HepG2 (cell line): ENCODE data around the gene SLC6A4. TPM values are rescaled to one million over a fixed set of nuclear protein-coding genes. Genes with fewer than 3 reads are reported as not detected.

Experiments
- ARID5B ChIP-seq: IDR thresholded peaks from 2 replicates; pipeline ENCODE4 v1.4.0; 2020; ENCODE audit warnings: mild to moderate bottlenecking, missing genetic modification reagents
- DR1 ChIP-seq: sonication (generic); formaldehyde crosslinking; IDR thresholded peaks from 2 replicates; pipeline ENCODE4 v1.8.0; 2021; ENCODE audit warnings: mild to moderate bottlenecking, missing genetic modification reagents, inconsistent platforms
- E2F2 ChIP-seq: sonication (generic); formaldehyde crosslinking; IDR thresholded peaks from 2 replicates; pipeline ENCODE4 v1.4.0; 2020; ENCODE audit warnings: missing genetic modification reagents, borderline replicate concordance
- HMG20B ChIP-seq: conservative IDR thresholded peaks from 2 replicates; pipeline ENCODE4 v1.6.1; 2016; ENCODE audit warnings: missing genetic modification reagents, missing compliant biosample characterization
- NFKB2 ChIP-seq: sonication (generic); formaldehyde crosslinking; IDR thresholded peaks from 2 replicates; pipeline ENCODE4 v1.4.0; 2020; ENCODE audit warnings: missing genetic modification reagents, borderline replicate concordance
- PHF21A ChIP-seq: sonication (generic); formaldehyde crosslinking; IDR thresholded peaks from 2 replicates; pipeline ENCODE4 v1.5.0; 2020; ENCODE audit warnings: mild to moderate bottlenecking, missing genetic modification reagents
- PRDM4 ChIP-seq: sonication (generic); formaldehyde crosslinking; IDR thresholded peaks from 2 replicates; pipeline ENCODE4 v1.9.0; 2021; ENCODE audit warnings: missing genetic modification reagents, borderline replicate concordance
- TAF1 ChIP-seq: sonication (generic); formaldehyde crosslinking; IDR thresholded peaks from 2 replicates; pipeline ENCODE4 v1.4.0; 2020; ENCODE audit warnings: missing genetic modification reagents
- ZFP1 ChIP-seq: IDR thresholded peaks from 2 replicates; pipeline ENCODE4 v1.6.1; 2016
- ZNF251 ChIP-seq: sonication (generic); formaldehyde crosslinking; IDR thresholded peaks from 2 replicates; pipeline ENCODE4 v1.9.0; 2021; ENCODE audit warnings: mild to moderate bottlenecking, missing genetic modification reagents
- ZNF33A ChIP-seq: sonication (generic); formaldehyde crosslinking; IDR thresholded peaks from 2 replicates; pipeline ENCODE4 v1.5.1; 2020; ENCODE audit warnings: missing genetic modification reagents, mild to moderate bottlenecking, moderate library complexity, borderline replicate concordance
- ZNF431 ChIP-seq: sonication (generic); formaldehyde crosslinking; IDR thresholded peaks from 2 replicates; pipeline ENCODE4 v1.9.0; 2022; ENCODE audit warnings: missing genetic modification reagents, low read depth, mild to moderate bottlenecking, borderline replicate concordance
- ZNF567 ChIP-seq: sonication (generic); formaldehyde crosslinking; IDR thresholded peaks from 2 replicates; pipeline ENCODE4 v1.8.1; 2023; ENCODE audit warnings: mild to moderate bottlenecking, missing genetic modification reagents, borderline replicate concordance
- polyA plus RNA-seq, 8 experiments: library from polyadenylated mRNA; depleted of rRNA in 3 of 8; stranded (reverse) in 7 of 8; unstranded in 1 of 8; fragments of >200 nt; fragmentation: Illumina TruSeq in 4 of 8; extraction: Trizol in 4 of 8; gene quantifications; 2 replicates each; pipeline versions ENCODE4 v1.2.1 to v1.2.3, GENCODE V29; 2011 to 2016; ENCODE audit warnings: low read depth in 4 of 8, missing spikeins in 1 of 8, mixed read lengths in 1 of 8; ENCODE audit not compliant: insufficient read depth in 1 of 8
- total RNA-seq, 5 experiments: library from RNA; depleted of rRNA; stranded (reverse); fragments of >200 nt; fragmentation: Illumina TruSeq; extraction: Trizol; gene quantifications; 2 replicates each; pipeline ENCODE4 v1.2.3, GENCODE V29; 2016; ENCODE audit warnings: low read depth in 1 of 5
- TF ChIP-seq, protein P1 (sequence below): sonication (generic); formaldehyde crosslinking; IDR thresholded peaks from 2 replicates; pipeline ENCODE4 v1.4.0; 2020; ENCODE audit warnings: mild to moderate bottlenecking, missing genetic modification reagents

The SLC6A4 gene
- total and polyA plus RNA-seq, 2 of the 13 experiments (the other 11 are each of a cell fraction or from before 2014, with no cell fraction given): 7.6 to 20.3 TPM

- TF ChIP-seq PRDM4 (CRISPR knock-in tag) (no peak), ZFP1 (no peak), ZNF251 (no peak), TAF1 (CRISPR knock-in tag) (no peak), E2F2 (CRISPR knock-in tag) (no peak), ZNF431 (no peak), PHF21A (CRISPR knock-in tag) (peak; percentile 53; the same call in 1 of the 2 replicates), HMG20B (CRISPR knock-in tag) (no peak), ARID5B (CRISPR knock-in tag) (peak; percentile 58; the same call in 1 of the 2 replicates), DR1 (CRISPR knock-in tag) (no peak), ZNF567 (CRISPR knock-in tag) (no peak), ZNF33A (CRISPR knock-in tag) (no peak), NFKB2 (no peak)
- TF ChIP-seq, protein P1, sequence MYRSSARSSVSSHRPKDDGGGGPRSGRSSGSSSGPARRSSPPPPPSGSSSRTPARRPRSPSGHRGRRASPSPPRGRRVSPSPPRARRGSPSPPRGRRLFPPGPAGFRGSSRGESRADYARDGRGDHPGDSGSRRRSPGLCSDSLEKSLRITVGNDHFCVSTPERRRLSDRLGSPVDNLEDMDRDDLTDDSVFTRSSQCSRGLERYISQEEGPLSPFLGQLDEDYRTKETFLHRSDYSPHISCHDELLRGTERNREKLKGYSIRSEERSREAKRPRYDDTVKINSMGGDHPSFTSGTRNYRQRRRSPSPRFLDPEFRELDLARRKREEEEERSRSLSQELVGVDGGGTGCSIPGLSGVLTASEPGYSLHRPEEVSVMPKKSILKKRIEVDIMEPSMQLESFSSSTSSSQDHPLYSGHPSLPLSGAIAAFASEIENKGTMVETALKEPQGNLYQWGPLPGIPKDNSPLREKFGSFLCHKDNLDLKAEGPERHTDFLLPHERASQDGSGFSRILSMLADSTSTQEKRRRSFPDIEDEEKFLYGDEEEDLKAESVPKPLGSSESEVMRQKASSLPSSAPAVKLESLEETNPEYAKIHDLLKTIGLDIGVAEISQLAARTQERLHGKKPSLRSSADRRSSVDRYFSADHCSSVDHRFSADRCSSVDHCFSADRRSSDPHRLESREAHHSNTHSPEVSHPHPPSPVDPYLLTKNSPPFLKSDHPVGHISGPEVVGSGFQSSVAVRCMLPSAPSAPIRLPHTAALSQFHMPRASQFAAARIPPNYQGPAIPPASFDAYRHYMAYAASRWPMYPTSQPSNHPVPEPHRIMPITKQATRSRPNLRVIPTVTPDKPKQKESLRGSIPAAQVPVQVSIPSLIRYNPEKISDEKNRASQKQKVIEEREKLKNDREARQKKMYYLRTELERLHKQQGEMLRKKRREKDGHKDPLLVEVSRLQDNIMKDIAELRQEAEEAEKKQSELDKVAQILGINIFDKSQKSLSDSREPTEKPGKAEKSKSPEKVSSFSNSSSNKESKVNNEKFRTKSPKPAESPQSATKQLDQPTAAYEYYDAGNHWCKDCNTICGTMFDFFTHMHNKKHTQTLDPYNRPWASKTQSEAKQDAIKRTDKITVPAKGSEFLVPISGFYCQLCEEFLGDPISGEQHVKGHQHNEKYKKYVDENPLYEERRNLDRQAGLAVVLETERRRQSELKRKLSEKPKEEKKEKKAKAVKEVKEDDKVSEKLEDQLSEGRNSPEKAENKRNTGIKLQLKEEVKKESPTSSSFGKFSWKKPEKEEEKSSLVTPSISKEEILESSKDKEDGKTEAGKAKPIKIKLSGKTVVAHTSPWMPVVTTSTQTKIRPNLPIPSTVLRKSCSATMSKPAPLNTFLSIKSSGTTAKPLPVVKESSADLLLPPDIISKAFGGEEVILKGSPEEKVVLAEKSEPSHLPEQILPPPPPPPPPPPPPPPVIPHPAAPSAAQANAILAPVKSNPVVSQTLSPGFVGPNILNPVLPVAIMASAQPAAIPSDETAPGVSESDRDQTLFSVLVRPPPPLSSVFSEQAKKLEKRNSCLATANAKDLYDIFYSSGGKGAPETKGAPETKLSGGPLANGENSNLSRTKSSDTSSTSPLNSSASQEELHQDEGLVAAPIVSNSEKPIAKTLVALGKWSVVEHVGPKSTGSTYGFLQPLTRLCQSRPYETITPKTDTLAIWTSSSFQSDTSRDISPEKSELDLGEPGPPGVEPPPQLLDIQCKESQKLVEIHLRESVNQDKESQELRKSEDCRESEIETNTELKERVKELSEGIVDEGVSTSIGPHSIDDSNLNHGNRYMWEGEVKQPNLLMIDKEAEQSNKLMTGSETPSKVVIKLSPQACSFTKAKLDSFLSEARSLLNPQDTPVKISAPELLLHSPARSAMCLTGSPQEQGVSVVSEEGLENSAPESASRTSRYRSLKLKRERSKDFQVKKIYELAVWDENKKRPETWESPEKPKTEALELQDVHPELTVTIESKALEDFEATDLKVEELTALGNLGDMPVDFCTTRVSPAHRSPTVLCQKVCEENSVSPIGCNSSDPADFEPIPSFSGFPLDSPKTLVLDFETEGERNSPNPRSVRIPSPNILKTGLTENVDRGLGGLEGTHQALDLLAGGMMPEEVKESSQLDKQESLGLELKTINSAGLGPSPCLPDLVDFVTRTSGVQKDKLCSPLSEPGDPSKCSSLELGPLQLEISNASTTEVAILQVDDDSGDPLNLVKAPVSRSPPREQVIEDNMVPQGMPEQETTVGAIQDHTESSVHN (CRISPR knock-in tag): no peak
These were observed 15.7 kb downstream of the SLC6A4 start (continued) for GRCh38 chr17:30219833-30220232.
